ENCODE measurements around the gene ERCC1. TPM values are rescaled to one million over a fixed set of nuclear protein-coding genes. Genes with fewer than 3 reads are reported as not detected.
"Not testable (repeated sequence)": the region's sequence is repeated elsewhere in the genome, so short reads cannot be mapped to it uniquely, and the experiment has no call there.

Gene ERCC1
- total RNA-seq, 1 donor from 2014 or later, result 67.5 TPM

DNA sequence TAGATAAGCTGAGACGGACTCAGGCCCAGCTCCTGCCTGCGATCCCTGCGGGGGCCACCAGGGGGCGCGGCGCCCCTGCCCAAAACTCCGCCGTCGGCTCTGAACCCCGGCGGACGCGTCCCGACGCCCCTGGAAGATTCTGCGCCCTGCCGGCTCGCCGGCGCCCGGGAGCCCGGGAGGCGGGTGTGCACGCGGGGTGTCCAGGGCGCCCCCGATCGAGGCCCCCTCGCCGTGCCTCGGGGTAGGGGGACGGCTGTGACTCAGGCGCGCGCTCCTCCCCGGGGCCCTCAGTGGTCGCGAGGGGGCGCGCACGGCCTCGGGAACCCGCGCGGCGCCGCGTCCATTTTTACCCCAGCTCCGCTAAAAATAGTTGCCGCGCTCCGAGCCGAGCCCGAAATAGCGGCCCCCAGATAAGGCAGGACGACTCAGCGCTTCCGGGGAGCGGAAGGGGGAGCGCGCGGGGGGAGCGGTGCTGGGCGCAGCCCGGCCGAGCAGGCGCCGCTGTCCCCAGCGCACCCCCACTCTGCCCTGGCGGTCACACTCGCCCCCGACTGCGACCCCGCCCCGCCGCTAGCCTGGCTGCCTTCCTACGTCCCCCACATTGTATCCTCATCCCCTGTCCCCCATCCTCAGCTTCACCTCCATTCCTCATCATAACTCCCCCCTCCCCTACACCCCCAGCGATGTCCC, 16.0 kb upstream of the ERCC1 start:
- Histone ChIP-seq H3K27ac (ENCODE audit: low read depth, low read length) (peak overlapping the region; percentile 81), H3K9ac (ENCODE audit: low read length) (peak overlapping the region; percentile 87), H3K9me3 (ENCODE audit: insufficient read depth, low read depth, low read length) (no peaks in the 10 kb centered on the region), H3K79me2 (ENCODE audit: insufficient read depth, low read length) (no peaks in the 10 kb centered on the region), H3K4me1 (ENCODE audit: insufficient read depth, low read length) (peaks cover 28% of the 10 kb centered on the region), H3K36me3 (ENCODE audit: insufficient read depth, low read length) (no peaks in the 10 kb centered on the region), H4K20me1 (ENCODE audit: insufficient read depth, low read length) (no peaks in the 10 kb centered on the region), H3K4me3 (ENCODE audit: insufficient read depth, low read depth, low read length) (peak overlapping the region; percentile 69), H3K4me2 (ENCODE audit: low read length) (peak overlapping the region; percentile 84), H2AFZ (ENCODE audit: low read depth, low read length) (peak overlapping the region; percentile 62), H3K27me3 (ENCODE audit: insufficient read depth, low read length) (no peaks in the 10 kb centered on the region)
- H3K4me1 Mint-ChIP-seq (ENCODE audit: low read depth, unreplicated experiment), result peaks cover 9% of the 10 kb centered on the region
- H3K36me3 Mint-ChIP-seq (ENCODE audit: low read depth, unreplicated experiment), result no peaks in the 10 kb centered on the region
- no peaks in the 10 kb centered on the region for H3K9me3 Mint-ChIP-seq (ENCODE audit: unreplicated experiment)
- TF ChIP-seq EZH2 (IDR thresholded peaks at IDR 0.05; ENCODE audit: insufficient read depth, low read length), result no peak
- TF ChIP-seq, protein P1, sequence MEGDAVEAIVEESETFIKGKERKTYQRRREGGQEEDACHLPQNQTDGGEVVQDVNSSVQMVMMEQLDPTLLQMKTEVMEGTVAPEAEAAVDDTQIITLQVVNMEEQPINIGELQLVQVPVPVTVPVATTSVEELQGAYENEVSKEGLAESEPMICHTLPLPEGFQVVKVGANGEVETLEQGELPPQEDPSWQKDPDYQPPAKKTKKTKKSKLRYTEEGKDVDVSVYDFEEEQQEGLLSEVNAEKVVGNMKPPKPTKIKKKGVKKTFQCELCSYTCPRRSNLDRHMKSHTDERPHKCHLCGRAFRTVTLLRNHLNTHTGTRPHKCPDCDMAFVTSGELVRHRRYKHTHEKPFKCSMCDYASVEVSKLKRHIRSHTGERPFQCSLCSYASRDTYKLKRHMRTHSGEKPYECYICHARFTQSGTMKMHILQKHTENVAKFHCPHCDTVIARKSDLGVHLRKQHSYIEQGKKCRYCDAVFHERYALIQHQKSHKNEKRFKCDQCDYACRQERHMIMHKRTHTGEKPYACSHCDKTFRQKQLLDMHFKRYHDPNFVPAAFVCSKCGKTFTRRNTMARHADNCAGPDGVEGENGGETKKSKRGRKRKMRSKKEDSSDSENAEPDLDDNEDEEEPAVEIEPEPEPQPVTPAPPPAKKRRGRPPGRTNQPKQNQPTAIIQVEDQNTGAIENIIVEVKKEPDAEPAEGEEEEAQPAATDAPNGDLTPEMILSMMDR (IDR thresholded peaks at IDR 0.05; ENCODE audit: insufficient read depth, low read depth, low read length), result peak; percentile 78
- no peak overlapping the region for H3K27ac Mint-ChIP-seq (ENCODE audit: unreplicated experiment)
- FAIRE-seq (no peak), DNase-seq (ENCODE audit: low read depth) (peak; percentile 53)
- H3K27me3 Mint-ChIP-seq (ENCODE audit: low read depth, unreplicated experiment), result no peaks in the 10 kb centered on the region
- H3K4me3 Mint-ChIP-seq (ENCODE audit: unreplicated experiment), result peak overlapping the region; percentile 75

DNA sequence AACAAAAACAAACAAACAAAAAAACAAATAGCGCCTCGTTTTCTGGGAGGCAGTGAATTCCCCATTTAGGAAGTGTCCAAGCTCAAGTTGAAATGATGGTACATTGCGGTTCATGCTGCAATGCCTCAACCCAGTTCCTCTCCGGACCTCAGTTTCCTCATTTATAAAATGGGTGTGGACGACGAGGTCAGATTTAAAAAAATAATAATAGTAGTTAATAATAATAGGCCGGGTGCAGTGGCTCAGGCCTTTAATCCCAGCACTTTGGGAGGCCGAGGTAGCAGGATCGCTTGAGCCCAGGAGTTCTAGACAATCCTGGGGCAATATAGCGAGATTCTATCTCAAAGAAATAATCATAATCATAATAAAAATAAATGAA, 15.5 kb upstream of the ERCC1 start:
- Histone ChIP-seq H3K4me2 (ENCODE audit: low read length) (peak overlapping the region; percentile 84), H3K9me3 (ENCODE audit: insufficient read depth, low read depth, low read length) (no peaks in the 10 kb centered on the region), H3K27ac (ENCODE audit: low read depth, low read length) (peak overlapping the region; percentile 81), H2AFZ (ENCODE audit: low read depth, low read length) (peak overlapping the region; percentile 62), H4K20me1 (ENCODE audit: insufficient read depth, low read length) (no peaks in the 10 kb centered on the region), H3K36me3 (ENCODE audit: insufficient read depth, low read length) (no peaks in the 10 kb centered on the region), H3K4me1 (ENCODE audit: insufficient read depth, low read length) (peaks cover 23% of the 10 kb centered on the region), H3K9ac (ENCODE audit: low read length) (peak overlapping the region; percentile 87), H3K27me3 (ENCODE audit: insufficient read depth, low read length) (no peaks in the 10 kb centered on the region), H3K79me2 (ENCODE audit: insufficient read depth, low read length) (no peaks in the 10 kb centered on the region), H3K4me3 (ENCODE audit: insufficient read depth, low read depth, low read length) (peak overlapping the region; percentile 69)
- FAIRE-seq (no peak), DNase-seq (ENCODE audit: low read depth) (no peak)
- peaks cover 5% of the 10 kb centered on the region for H3K4me1 Mint-ChIP-seq (ENCODE audit: low read depth, unreplicated experiment)
- H3K27me3 Mint-ChIP-seq (ENCODE audit: low read depth, unreplicated experiment), result no peaks in the 10 kb centered on the region
- no peak overlapping the region for H3K27ac Mint-ChIP-seq (ENCODE audit: unreplicated experiment)
- no peaks in the 10 kb centered on the region for H3K36me3 Mint-ChIP-seq (ENCODE audit: low read depth, unreplicated experiment)
- H3K4me3 Mint-ChIP-seq (ENCODE audit: unreplicated experiment), result peak overlapping the region; percentile 50
- no peak for TF ChIP-seq EZH2 (IDR thresholded peaks at IDR 0.05; ENCODE audit: insufficient read depth, low read length)
- TF ChIP-seq, protein P1 (IDR thresholded peaks at IDR 0.05; ENCODE audit: insufficient read depth, low read depth, low read length), result no peak
- H3K9me3 Mint-ChIP-seq (ENCODE audit: unreplicated experiment), result no peaks in the 10 kb centered on the region

DNA sequence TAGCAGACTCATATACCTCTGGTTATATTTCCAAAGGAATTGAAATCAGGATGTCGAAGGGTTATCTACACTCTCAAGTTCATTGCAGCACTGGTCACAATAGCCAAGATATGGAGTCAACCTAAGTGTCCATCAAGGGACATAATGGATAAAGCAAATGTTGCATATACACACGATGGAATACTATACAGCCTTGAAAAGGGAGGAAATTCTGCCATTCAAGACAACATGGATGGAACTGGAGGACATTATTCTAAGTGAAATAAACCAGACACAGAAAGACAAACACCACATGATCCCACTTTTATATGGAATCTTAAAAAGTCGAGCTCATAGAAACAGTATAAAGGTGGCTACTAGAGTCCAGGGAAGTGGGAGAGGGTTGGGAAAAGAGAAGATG, 13.6 kb upstream of the ERCC1 start:
- H3K27ac Mint-ChIP-seq (ENCODE audit: unreplicated experiment), result no peak overlapping the region
- TF ChIP-seq EZH2 (IDR thresholded peaks at IDR 0.05; ENCODE audit: insufficient read depth, low read length), result no peak
- TF ChIP-seq, protein P1 (IDR thresholded peaks at IDR 0.05; ENCODE audit: insufficient read depth, low read depth, low read length), result no peak

DNA sequence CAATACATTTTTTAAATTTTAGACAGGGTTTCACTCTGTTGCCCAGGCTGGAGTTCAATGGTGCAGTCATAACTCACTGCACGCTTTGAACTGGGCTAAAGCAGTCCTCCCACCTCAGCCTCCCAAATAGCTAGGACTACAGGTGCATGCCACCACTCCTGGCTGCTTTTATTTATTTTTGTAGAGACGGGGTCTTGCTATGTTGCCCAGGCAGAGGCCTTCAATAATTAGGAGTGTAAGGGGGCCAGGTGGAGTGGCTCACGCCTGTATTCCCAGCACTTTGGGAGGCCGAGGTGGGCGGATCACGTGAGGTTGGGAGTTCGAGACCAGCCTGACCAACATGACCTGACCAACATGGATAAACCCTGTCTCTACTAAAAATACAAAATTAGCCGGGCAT, 8.8 kb upstream of the ERCC1 start:
- H3K4me1 ChIP-seq (ENCODE audit: insufficient read depth, low read length), result peaks cover 11% of the 10 kb centered on the region
- H3K27ac Mint-ChIP-seq (ENCODE audit: unreplicated experiment); H3K79me2 ChIP-seq (ENCODE audit: insufficient read depth, low read length); H3K9me3 ChIP-seq (ENCODE audit: insufficient read depth, low read depth, low read length); DNase-seq (ENCODE audit: low read depth); H3K4me3 Mint-ChIP-seq (ENCODE audit: unreplicated experiment); H3K27me3 Mint-ChIP-seq (ENCODE audit: low read depth, unreplicated experiment); H3K36me3 Mint-ChIP-seq (ENCODE audit: low read depth, unreplicated experiment); H3K4me1 Mint-ChIP-seq (ENCODE audit: low read depth, unreplicated experiment); H4K20me1 ChIP-seq (ENCODE audit: insufficient read depth, low read length); FAIRE-seq; H3K9me3 Mint-ChIP-seq (ENCODE audit: unreplicated experiment); H3K4me3 ChIP-seq (ENCODE audit: insufficient read depth, low read depth, low read length); H3K36me3 ChIP-seq (ENCODE audit: insufficient read depth, low read length); H2AFZ ChIP-seq (ENCODE audit: low read depth, low read length); H3K9ac ChIP-seq (ENCODE audit: low read length); H3K27ac ChIP-seq (ENCODE audit: low read depth, low read length); H3K27me3 ChIP-seq (ENCODE audit: insufficient read depth, low read length); H3K4me2 ChIP-seq (ENCODE audit: low read length): not testable (repeated sequence)

More for the DNA sequence above, 13.6 kb upstream of the ERCC1 start:
- Histone ChIP-seq H3K9me3 (ENCODE audit: insufficient read depth, low read depth, low read length) (no peaks in the 10 kb centered on the region), H3K9ac (ENCODE audit: low read length) (no peak overlapping the region), H3K4me2 (ENCODE audit: low read length) (no peak overlapping the region), H3K4me1 (ENCODE audit: insufficient read depth, low read length) (peaks cover 9% of the 10 kb centered on the region), H3K27ac (ENCODE audit: low read depth, low read length) (no peak overlapping the region), H3K36me3 (ENCODE audit: insufficient read depth, low read length) (no peaks in the 10 kb centered on the region), H3K4me3 (ENCODE audit: insufficient read depth, low read depth, low read length) (no peak overlapping the region), H4K20me1 (ENCODE audit: insufficient read depth, low read length) (no peaks in the 10 kb centered on the region), H3K27me3 (ENCODE audit: insufficient read depth, low read length) (no peaks in the 10 kb centered on the region), H2AFZ (ENCODE audit: low read depth, low read length) (no peak overlapping the region), H3K79me2 (ENCODE audit: insufficient read depth, low read length) (no peaks in the 10 kb centered on the region)
- Mint-ChIP-seq H3K4me3 (ENCODE audit: unreplicated experiment) (no peak overlapping the region), H3K36me3 (ENCODE audit: low read depth, unreplicated experiment) (no peaks in the 10 kb centered on the region), H3K4me1 (ENCODE audit: low read depth, unreplicated experiment) (no peaks in the 10 kb centered on the region), H3K9me3 (ENCODE audit: unreplicated experiment) (no peaks in the 10 kb centered on the region), H3K27me3 (ENCODE audit: low read depth, unreplicated experiment) (no peaks in the 10 kb centered on the region)
- no peak for DNase-seq (ENCODE audit: low read depth)
- FAIRE-seq, result no peak
